H9 (cell line): ENCODE results near the gene PLAC8. TPM values are rescaled to one million over a fixed set of nuclear protein-coding genes. Genes with fewer than 3 reads are reported as not detected.
"Not testable (repeated sequence)": the region's sequence is repeated elsewhere in the genome, so short reads cannot be mapped to it uniquely, and the experiment has no call there.

ENCODE experiments used
- DNase-seq: peaks from one replicate; pipeline ENCODE4 v3.0.0-alpha.2; 2017
- H2AFZ ChIP-seq: one replicate; pipeline ENCODE4 v1.6.1; 2013; ENCODE audit warnings: mild to moderate bottlenecking, low read length, control low read depth, moderate library complexity
- H2AK5ac ChIP-seq: 2 replicates; pipeline ENCODE4 v1.6.1; 2013; ENCODE audit warnings: low read length, control low read depth, mixed read lengths; ENCODE audit not compliant: insufficient read length
- H2BK120ac ChIP-seq: one replicate; pipeline ENCODE4 v1.6.1; 2013; ENCODE audit warnings: low read depth, mild to moderate bottlenecking, low read length, control low read depth, inconsistent platforms; ENCODE audit not compliant: poor library complexity, severe bottlenecking
- H2BK12ac ChIP-seq: 2 replicates; pipeline ENCODE4 v1.6.1; 2013; ENCODE audit warnings: low read length, control low read depth, mixed read lengths, low read depth; ENCODE audit not compliant: insufficient read length
- H2BK15ac ChIP-seq: 2 replicates; pipeline ENCODE4 v1.6.1; 2013; ENCODE audit warnings: low read depth, low read length, control low read depth
- H2BK20ac ChIP-seq: one replicate; pipeline ENCODE4 v1.6.1; 2013; ENCODE audit warnings: low read depth, mild to moderate bottlenecking, low read length, control low read depth, inconsistent platforms; ENCODE audit not compliant: poor library complexity, severe bottlenecking
- H2BK5ac ChIP-seq: 2 replicates; pipeline ENCODE4 v1.6.1; 2013; ENCODE audit warnings: low read length, control low read depth, mixed read lengths; ENCODE audit not compliant: insufficient read length
- H3K14ac ChIP-seq: 2 replicates; pipeline ENCODE4 v1.6.1; 2013; ENCODE audit warnings: low read length, control low read depth; ENCODE audit not compliant: insufficient read depth
- H3K18ac ChIP-seq: 2 replicates; pipeline ENCODE4 v1.6.1; 2013; ENCODE audit warnings: low read depth, mild to moderate bottlenecking, mixed read lengths, low read length, control low read depth; ENCODE audit not compliant: insufficient read length
- H3K23ac ChIP-seq: 2 replicates; pipeline ENCODE4 v1.6.1; 2013; ENCODE audit warnings: low read length, control low read depth, mixed read lengths, low read depth; ENCODE audit not compliant: insufficient read length
- H3K23me2 ChIP-seq: 2 replicates; pipeline ENCODE4 v1.6.1; 2013; ENCODE audit warnings: low read depth, mild to moderate bottlenecking, mixed read lengths, low read length, control low read depth; ENCODE audit not compliant: insufficient read length, poor library complexity, severe bottlenecking
- H3K27ac ChIP-seq: 2 replicates; pipeline ENCODE4 v1.5.1; 2013; ENCODE audit warnings: low read length, control low read depth, mixed read lengths, low read depth; ENCODE audit not compliant: insufficient read length
- H3K27me3 ChIP-seq: 2 replicates; pipeline ENCODE4 v1.6.1; 2013; ENCODE audit warnings: low read length, control low read depth, inconsistent platforms; ENCODE audit not compliant: insufficient read depth
- H3K4ac ChIP-seq: 2 replicates; pipeline ENCODE4 v1.6.1; 2013; ENCODE audit warnings: low read depth, mild to moderate bottlenecking, control low read depth, inconsistent platforms, low read length, moderate library complexity
- H3K4me1 ChIP-seq: 2 replicates; pipeline ENCODE4 v1.6.1; 2013; ENCODE audit warnings: low read length, control low read depth, inconsistent platforms; ENCODE audit not compliant: insufficient read depth
- H3K4me2 ChIP-seq: 2 replicates; pipeline ENCODE4 v1.6.1; 2013; ENCODE audit warnings: low read length, control low read depth, mixed read lengths; ENCODE audit not compliant: insufficient read length, insufficient read depth
- H3K56ac ChIP-seq: 2 replicates; pipeline ENCODE4 v1.6.1; 2013; ENCODE audit warnings: low read depth, mild to moderate bottlenecking, mixed read lengths, low read length, control low read depth; ENCODE audit not compliant: insufficient read length
- H3K79me1 ChIP-seq: 2 replicates; pipeline ENCODE4 v1.6.1; 2013; ENCODE audit warnings: low read depth, mild to moderate bottlenecking, moderate library complexity, low read length, control low read depth, inconsistent platforms; ENCODE audit not compliant: insufficient read depth, poor library complexity, severe bottlenecking
- H3K79me2 ChIP-seq: 2 replicates; pipeline ENCODE4 v1.6.1; 2013; ENCODE audit warnings: low read length, control low read depth, inconsistent platforms; ENCODE audit not compliant: insufficient read depth
- H3K9ac ChIP-seq: 2 replicates; pipeline ENCODE4 v1.6.1; 2013; ENCODE audit warnings: low read length, control low read depth, mixed read lengths; ENCODE audit not compliant: insufficient read length; ENCODE audit errors: extremely low read depth
- H3K9me3 ChIP-seq: one replicate; pipeline ENCODE4 v1.6.1; 2013; ENCODE audit warnings: low read depth, low read length, inconsistent platforms; ENCODE audit not compliant: control insufficient read depth
- H3T11ph ChIP-seq: one replicate; pipeline ENCODE4 v1.6.1; 2013; ENCODE audit warnings: mild to moderate bottlenecking, low read length, control low read depth, inconsistent platforms
- H4K20me1 ChIP-seq: one replicate; pipeline ENCODE4 v1.6.1; 2013; ENCODE audit not compliant: control insufficient read depth, insufficient read length, insufficient read depth
- H4K5ac ChIP-seq: 2 replicates; pipeline ENCODE4 v1.6.1; 2013; ENCODE audit warnings: low read depth, mild to moderate bottlenecking, mixed read lengths, low read length, control low read depth; ENCODE audit not compliant: insufficient read length
- H4K8ac ChIP-seq: replicated peaks from 2 replicates; pipeline ENCODE4 v1.6.1; 2013; ENCODE audit warnings: low read length, control low read depth, mixed read lengths, low read depth; ENCODE audit not compliant: insufficient read length
- H4K91ac ChIP-seq: 2 replicates; pipeline ENCODE4 v1.6.1; 2013; ENCODE audit warnings: low read depth, mild to moderate bottlenecking, moderate library complexity, mixed read lengths, low read length, control low read depth; ENCODE audit not compliant: insufficient read length
- H3K27ac Mint-ChIP-seq, 3 experiments: 2 replicates in 2 of 3; 3 replicates in 1 of 3; pipeline ENCODE4 v1.8.0; 2020 to 2021; ENCODE audit warnings: mixed read lengths in 3 of 3, mild to moderate bottlenecking in 1 of 3, moderate library complexity in 1 of 3
- H3K27me3 Mint-ChIP-seq: 2 replicates; pipeline ENCODE4 v1.8.0; 2021; ENCODE audit warnings: low read depth, mild to moderate bottlenecking, moderate library complexity, mixed read lengths
- H3K36me3 Mint-ChIP-seq, 3 experiments: 2 replicates in 2 of 3; 3 replicates in 1 of 3; pipeline ENCODE4 v1.8.0; 2020 to 2021; ENCODE audit warnings: low read depth in 3 of 3, mixed read lengths in 3 of 3; ENCODE audit not compliant: insufficient read depth in 1 of 3
- H3K4me1 Mint-ChIP-seq, 2 experiments: 2 replicates each; pipeline ENCODE4 v1.8.0; 2020; ENCODE audit warnings: mixed read lengths in 2 of 2
- H3K4me3 Mint-ChIP-seq, 2 experiments: 2 replicates in 1 of 2; 3 replicates in 1 of 2; pipeline ENCODE4 v1.8.0; 2020 to 2021; ENCODE audit warnings: mild to moderate bottlenecking in 2 of 2, mixed read lengths in 2 of 2, moderate library complexity in 1 of 2
- H3K9me3 Mint-ChIP-seq, 2 experiments: 2 replicates in 1 of 2; 3 replicates in 1 of 2; pipeline ENCODE4 v1.8.0; 2020; ENCODE audit warnings: mild to moderate bottlenecking in 2 of 2, mixed read lengths in 2 of 2, moderate library complexity in 1 of 2
- WGBS: extraction: QIAGEN DNeasy Blood & Tissue Kit; methylation state at CpG from one replicate; pipeline ENCODE4 v1.1.7; 2013; ENCODE audit warnings: missing lambda C conversion rate, low lambda C conversion rate, mixed read lengths; ENCODE audit not compliant: insufficient read length; ENCODE audit errors: extremely low coverage; 5-methylcytosine and 5-hydroxymethylcytosine counted together
- total RNA-seq: library from RNA; stranded (reverse); gene quantifications from 2 replicates; pipeline ENCODE4 v1.2.1, GENCODE V29; 2021
- TF ChIP-seq, protein P1 (sequence below): fragments of 200-600 bp; sonication (generic); conservative IDR thresholded peaks from 3 replicates; pipeline ENCODE4 v1.8.0; 2021; ENCODE audit warnings: antibody characterized with exemption, mild to moderate bottlenecking

Gene PLAC8
- total RNA-seq, 1 experiment from 2014 or later: 1.6 TPM

- WGBS: no CpG with 5 or more reads among the region's 2 CpGs
- Mint-ChIP-seq H3K27ac (no peak overlapping the region), H3K4me3 (no peak overlapping the region), H3K36me3 (no peaks in the 10 kb centered on the region), H3K9me3 (no peaks in the 10 kb centered on the region; a peak in 1 of 5 replicates), H3K4me1 (peaks cover 37 to 38% of the 10 kb centered on the region in 2 experiments), H3K27me3 (peaks cover 13% of the 10 kb centered on the region)
- TF ChIP-seq, protein P1, sequence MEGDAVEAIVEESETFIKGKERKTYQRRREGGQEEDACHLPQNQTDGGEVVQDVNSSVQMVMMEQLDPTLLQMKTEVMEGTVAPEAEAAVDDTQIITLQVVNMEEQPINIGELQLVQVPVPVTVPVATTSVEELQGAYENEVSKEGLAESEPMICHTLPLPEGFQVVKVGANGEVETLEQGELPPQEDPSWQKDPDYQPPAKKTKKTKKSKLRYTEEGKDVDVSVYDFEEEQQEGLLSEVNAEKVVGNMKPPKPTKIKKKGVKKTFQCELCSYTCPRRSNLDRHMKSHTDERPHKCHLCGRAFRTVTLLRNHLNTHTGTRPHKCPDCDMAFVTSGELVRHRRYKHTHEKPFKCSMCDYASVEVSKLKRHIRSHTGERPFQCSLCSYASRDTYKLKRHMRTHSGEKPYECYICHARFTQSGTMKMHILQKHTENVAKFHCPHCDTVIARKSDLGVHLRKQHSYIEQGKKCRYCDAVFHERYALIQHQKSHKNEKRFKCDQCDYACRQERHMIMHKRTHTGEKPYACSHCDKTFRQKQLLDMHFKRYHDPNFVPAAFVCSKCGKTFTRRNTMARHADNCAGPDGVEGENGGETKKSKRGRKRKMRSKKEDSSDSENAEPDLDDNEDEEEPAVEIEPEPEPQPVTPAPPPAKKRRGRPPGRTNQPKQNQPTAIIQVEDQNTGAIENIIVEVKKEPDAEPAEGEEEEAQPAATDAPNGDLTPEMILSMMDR: no peak
- no peaks in the 10 kb centered on the region for H3K79me1 ChIP-seq
- no peaks in the 10 kb centered on the region for H3K9me3 ChIP-seq
- H3K4me2 ChIP-seq: no peak overlapping the region
- H4K8ac ChIP-seq: no peak overlapping the region
- H3K9ac ChIP-seq: no peak overlapping the region
- no peak overlapping the region for H3K18ac ChIP-seq
- H4K91ac ChIP-seq: no peak overlapping the region
- no peak overlapping the region for H2AFZ ChIP-seq
- H3K23me2 ChIP-seq: peaks cover 5% of the 10 kb centered on the region
- no peaks in the 10 kb centered on the region for H3K4me1 ChIP-seq
- H3K4ac ChIP-seq: no peak overlapping the region
- no peak overlapping the region for H2BK12ac ChIP-seq
- DNase-seq: no peak
- H2BK15ac ChIP-seq: no peak overlapping the region
- H2AK5ac ChIP-seq: no peak overlapping the region
- no peak overlapping the region for H3K23ac ChIP-seq
- H3K79me2 ChIP-seq: no peaks in the 10 kb centered on the region
- H2BK5ac ChIP-seq: no peak overlapping the region
- H3K27me3 ChIP-seq: no peaks in the 10 kb centered on the region
- H2BK120ac ChIP-seq: no peak overlapping the region
- no peaks in the 10 kb centered on the region for H4K20me1 ChIP-seq
- H4K5ac ChIP-seq: no peak overlapping the region
- no peak overlapping the region for H3T11ph ChIP-seq
- H2BK20ac ChIP-seq: no peak overlapping the region
- H3K14ac ChIP-seq: no peak overlapping the region
- no peak overlapping the region for H3K27ac ChIP-seq
- no peak overlapping the region for H3K56ac ChIP-seq
These were observed 2.3 kb downstream of the PLAC8 start for GRCh38 chr4:83112231-83112630.

GRCh38 chr4:83111751-83112141 lies 2.8 kb downstream of the PLAC8 start:
- not testable (repeated sequence) for H3K4me1 ChIP-seq, H3K27me3 ChIP-seq, H2BK15ac ChIP-seq, H3K4me2 ChIP-seq, H4K5ac ChIP-seq, H3K79me1 ChIP-seq, DNase-seq, H2AFZ ChIP-seq, H3K4me3 Mint-ChIP-seq, H2BK20ac ChIP-seq, H3K9me3 ChIP-seq, H3T11ph ChIP-seq, H3K9ac ChIP-seq, H4K20me1 ChIP-seq, H2BK5ac ChIP-seq, H3K23ac ChIP-seq, H3K14ac ChIP-seq, H3K27ac Mint-ChIP-seq, H3K23me2 ChIP-seq, H3K9me3 Mint-ChIP-seq, H4K91ac ChIP-seq, H2BK120ac ChIP-seq, H2BK12ac ChIP-seq, H3K79me2 ChIP-seq, H4K8ac ChIP-seq, H3K36me3 Mint-ChIP-seq, H3K27ac ChIP-seq, H3K4ac ChIP-seq, H2AK5ac ChIP-seq, H3K18ac ChIP-seq, H3K56ac ChIP-seq
- peaks cover 37 to 38% of the 10 kb centered on the region in 2 experiments for H3K4me1 Mint-ChIP-seq
- no CpG with 5 or more reads among the region's 7 CpGs for WGBS
- H3K27me3 Mint-ChIP-seq: peaks cover 16% of the 10 kb centered on the region
